Lower leg skin (tissue), 3 donors: ENCODE results near the gene EEF1E1.

Experiments
- CTCF ChIP-seq, 3 donors: fragments of 450-650 bp; IDR thresholded peaks; one replicate each; pipeline ENCODE4 v1.5.1; 2016; ENCODE audit warnings: antibody characterized with exemption in 3 of 3, mild to moderate bottlenecking in 3 of 3, moderate library complexity in 2 of 3
- POLR2A ChIP-seq, 2 donors: fragments of 450-650 bp; IDR thresholded peaks; one replicate each; pipeline ENCODE4 v1.6.1; 2016 to 2017; ENCODE audit warnings: antibody characterized with exemption in 2 of 2, mild to moderate bottlenecking in 1 of 2, moderate library complexity in 1 of 2

GRCh38 chr6:8079126-8079525 lies 23.2 kb downstream of the EEF1E1 start:
- no peak for TF ChIP-seq CTCF (IDR thresholded peaks at IDR 0.05)
- TF ChIP-seq POLR2A (IDR thresholded peaks at IDR 0.05), result no peak
